Adipocyte (in vitro differentiated cells): ENCODE results near the gene ERGIC3.

ENCODE experiments used
- DNase-seq: peaks from one replicate; pipeline ENCODE4 v3.0.0-alpha.2; 2015; ENCODE audit warnings: low read depth
- H3K27me3 ChIP-seq: replicated peaks from 2 replicates; pipeline ENCODE4 v1.7.0; 2013; ENCODE audit warnings: mild to moderate bottlenecking, low read length, moderate library complexity; ENCODE audit not compliant: control insufficient read depth, insufficient read depth
- H3K36me3 ChIP-seq: 2 replicates; pipeline ENCODE4 v1.7.0; 2013; ENCODE audit warnings: low read length, mild to moderate bottlenecking, moderate library complexity; ENCODE audit not compliant: control insufficient read depth, insufficient read depth, severe bottlenecking
- H3K4me1 ChIP-seq: 2 replicates; pipeline ENCODE4 v1.7.0; 2013; ENCODE audit warnings: mild to moderate bottlenecking, low read length, moderate library complexity; ENCODE audit not compliant: control insufficient read depth, insufficient read depth
- H3K4me3 ChIP-seq: 2 replicates; pipeline ENCODE4 v1.7.0; 2013; ENCODE audit warnings: mild to moderate bottlenecking, low read length, moderate library complexity
- H3K9ac ChIP-seq: 2 replicates; pipeline ENCODE4 v1.7.0; 2013; ENCODE audit warnings: mild to moderate bottlenecking, low read length, moderate library complexity
- H3K9me3 ChIP-seq: 2 replicates; pipeline ENCODE4 v1.7.0; 2013; ENCODE audit warnings: mild to moderate bottlenecking, low read length, moderate library complexity; ENCODE audit not compliant: control insufficient read depth

The ERGIC3 gene

GRCh38 chr20:35541783-35542662, at the start of gene ERGIC3:
Gene ERGIC3, plus strand, starts transcription at chr20:35542078. Its CDS starts 20 bp downstream, at chr20:35542098.
- H3K9ac ChIP-seq: peak within 1 kb of the TSS; percentile 90
- DNase-seq: peak; percentile 99
- peaks cover 12% of the 10 kb centered on the region for H3K4me1 ChIP-seq
- peaks cover 9% of the 10 kb centered on the region for H3K36me3 ChIP-seq
- H3K27me3 ChIP-seq: no peaks in the 10 kb centered on the region
- H3K9me3 ChIP-seq: no peaks in the 10 kb centered on the region
- H3K4me3 ChIP-seq: peak within 1 kb of the TSS; percentile 91

GRCh38 chr20:35492352-35492751, 49.5 kb upstream of the ERGIC3 start:
- Histone ChIP-seq H3K4me1 (peaks cover 7% of the 10 kb centered on the region), H3K36me3 (peaks cover 69% of the 10 kb centered on the region), H3K27me3 (no peaks in the 10 kb centered on the region), H3K9ac (no peak overlapping the region), H3K9me3 (no peaks in the 10 kb centered on the region), H3K4me3 (no peak overlapping the region)
- no peak for DNase-seq

GRCh38 chr20:35496481-35496880, 45.4 kb upstream of the ERGIC3 start:
- Histone ChIP-seq H3K36me3 (peaks cover 66% of the 10 kb centered on the region), H3K9ac (peak overlapping the region; percentile 62), H3K4me3 (no peak overlapping the region), H3K27me3 (no peaks in the 10 kb centered on the region), H3K4me1 (peaks cover 17% of the 10 kb centered on the region), H3K9me3 (no peaks in the 10 kb centered on the region)
- no peak for DNase-seq

GRCh38 chr20:35497320-35497719, 44.6 kb upstream of the ERGIC3 start:
- peaks cover 67% of the 10 kb centered on the region for H3K36me3 ChIP-seq
- no peak for DNase-seq

GRCh38 chr20:35497780-35498189, 44.1 kb upstream of the ERGIC3 start:
- Histone ChIP-seq H3K4me3 (no peak overlapping the region), H3K36me3 (peaks cover 69% of the 10 kb centered on the region), H3K9ac (peak overlapping the region; percentile 62)

More at GRCh38 chr20:35497320-35497719, 44.6 kb upstream of the ERGIC3 start:
- Histone ChIP-seq H3K4me3 (no peak overlapping the region), H3K9me3 (no peaks in the 10 kb centered on the region), H3K4me1 (peaks cover 17% of the 10 kb centered on the region), H3K27me3 (no peaks in the 10 kb centered on the region), H3K9ac (peak overlapping the region; percentile 62)

GRCh38 chr20:35499271-35499670, 42.6 kb upstream of the ERGIC3 start:
- Histone ChIP-seq H3K36me3 (peaks cover 66% of the 10 kb centered on the region), H3K9ac (no peak overlapping the region), H3K4me3 (no peak overlapping the region), H3K9me3 (no peaks in the 10 kb centered on the region), H3K27me3 (no peaks in the 10 kb centered on the region), H3K4me1 (peaks cover 17% of the 10 kb centered on the region)
- DNase-seq: no peak

More at GRCh38 chr20:35497780-35498189, 44.1 kb upstream of the ERGIC3 start:
- Histone ChIP-seq H3K27me3 (no peaks in the 10 kb centered on the region), H3K4me1 (peaks cover 17% of the 10 kb centered on the region), H3K9me3 (no peaks in the 10 kb centered on the region)
- no peak for DNase-seq

DNA sequence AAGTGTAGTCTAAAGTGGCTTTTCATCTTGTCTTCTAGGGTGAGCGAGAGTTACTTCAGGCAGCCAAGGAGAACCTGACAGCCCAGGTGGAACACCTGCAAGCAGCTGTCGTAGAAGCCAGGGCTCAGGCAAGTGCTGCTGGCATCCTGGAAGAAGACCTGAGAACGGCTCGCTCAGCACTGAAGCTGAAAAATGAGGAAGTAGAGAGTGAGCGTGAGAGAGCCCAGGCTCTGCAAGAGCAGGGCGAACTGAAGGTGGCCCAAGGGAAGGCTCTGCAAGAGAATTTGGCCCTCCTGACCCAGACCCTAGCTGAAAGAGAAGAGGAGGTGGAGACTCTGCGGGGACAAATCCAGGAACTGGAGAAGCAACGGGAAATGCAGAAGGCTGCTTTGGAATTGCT, 39.5 kb upstream of the ERGIC3 start:
- no peak overlapping the region for H3K4me3 ChIP-seq
- no peak for DNase-seq
- peaks cover 17% of the 10 kb centered on the region for H3K4me1 ChIP-seq
- H3K36me3 ChIP-seq: peaks cover 51% of the 10 kb centered on the region
- H3K27me3 ChIP-seq: no peaks in the 10 kb centered on the region
- no peak overlapping the region for H3K9ac ChIP-seq
- H3K9me3 ChIP-seq: no peaks in the 10 kb centered on the region

DNA sequence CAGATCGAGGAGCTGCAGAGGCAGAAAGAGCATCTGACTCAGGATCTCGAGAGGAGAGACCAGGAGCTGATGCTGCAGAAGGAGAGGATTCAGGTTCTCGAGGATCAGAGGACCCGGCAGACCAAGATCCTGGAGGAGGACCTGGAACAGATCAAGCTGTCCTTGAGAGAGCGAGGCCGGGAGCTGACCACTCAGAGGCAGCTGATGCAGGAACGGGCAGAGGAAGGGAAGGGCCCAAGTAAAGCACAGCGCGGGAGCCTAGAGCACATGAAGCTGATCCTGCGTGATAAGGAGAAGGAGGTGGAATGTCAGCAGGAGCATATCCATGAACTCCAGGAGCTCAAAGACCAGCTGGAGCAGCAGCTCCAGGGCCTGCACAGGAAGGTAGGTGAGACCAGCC, 38.6 kb upstream of the ERGIC3 start:
- peaks cover 51% of the 10 kb centered on the region for H3K36me3 ChIP-seq
- no peak overlapping the region for H3K4me3 ChIP-seq
- DNase-seq: no peak
- H3K9ac ChIP-seq: no peak overlapping the region
- H3K9me3 ChIP-seq: no peaks in the 10 kb centered on the region
- H3K4me1 ChIP-seq: peaks cover 9% of the 10 kb centered on the region
- H3K27me3 ChIP-seq: no peaks in the 10 kb centered on the region

- Histone ChIP-seq H3K9ac (no peak overlapping the region), H3K27me3 (no peaks in the 10 kb centered on the region), H3K4me3 (no peak overlapping the region), H3K36me3 (peaks cover 54% of the 10 kb centered on the region), H3K4me1 (peaks cover 7% of the 10 kb centered on the region), H3K9me3 (no peaks in the 10 kb centered on the region)
- DNase-seq: no peak
Measured at GRCh38 chr20:35503841-35504561, 37.9 kb upstream of the ERGIC3 start.

DNA sequence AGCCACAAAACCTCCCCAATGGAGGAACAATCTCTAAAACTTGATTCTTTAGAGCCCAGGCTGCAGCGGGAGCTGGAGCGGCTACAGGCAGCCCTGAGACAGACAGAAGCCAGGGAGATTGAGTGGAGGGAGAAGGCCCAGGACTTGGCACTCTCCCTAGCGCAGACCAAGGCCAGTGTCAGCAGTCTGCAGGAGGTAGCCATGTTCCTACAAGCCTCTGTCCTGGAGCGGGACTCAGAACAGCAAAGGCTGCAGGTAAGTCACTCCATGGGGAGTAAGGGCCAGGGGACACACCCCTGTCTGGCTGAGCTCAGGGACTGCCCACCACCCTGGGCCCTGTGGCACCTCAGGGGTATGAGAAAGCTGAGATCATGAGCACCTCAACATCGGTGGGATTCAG, 37.1 kb upstream of the ERGIC3 start:
- H3K9me3 ChIP-seq: no peaks in the 10 kb centered on the region
- H3K4me1 ChIP-seq: peaks cover 7% of the 10 kb centered on the region
- H3K27me3 ChIP-seq: no peaks in the 10 kb centered on the region
- H3K9ac ChIP-seq: no peak overlapping the region
- H3K36me3 ChIP-seq: peaks cover 54% of the 10 kb centered on the region
- no peak for DNase-seq
- no peak overlapping the region for H3K4me3 ChIP-seq

- no peaks in the 10 kb centered on the region for H3K27me3 ChIP-seq
- H3K4me1 ChIP-seq: peaks cover 7% of the 10 kb centered on the region
- no peaks in the 10 kb centered on the region for H3K9me3 ChIP-seq
- H3K36me3 ChIP-seq: peaks cover 56% of the 10 kb centered on the region
- no peak overlapping the region for H3K9ac ChIP-seq
- no peak overlapping the region for H3K4me3 ChIP-seq
- DNase-seq: no peak
Measured at GRCh38 chr20:35506179-35506578, 35.7 kb upstream of the ERGIC3 start.
